C4-2B (cell line): ENCODE results near the gene ACAN.

Source experiments
- H3K27ac ChIP-seq: fragments of 450-650 bp; 2 replicates; pipeline ENCODE4 v1.5.1; 2017
- ZFX ChIP-seq: fragments of 450-650 bp; IDR thresholded peaks from 2 replicates; pipeline ENCODE4 v1.6.1; 2017
- TF ChIP-seq, protein P1 (sequence below): fragments of 450-650 bp; conservative IDR thresholded peaks from 2 replicates; pipeline ENCODE4 v1.5.1; 2017; ENCODE audit warnings: mild to moderate bottlenecking

The ACAN gene

GRCh38 chr15:88803241-88803919 is at the start of gene ACAN:
Gene ACAN (plus strand): TSS chr15:88803436. CDS start chr15:88836207, 32,771 bp downstream.
- H3K27ac ChIP-seq: no peak within 1 kb of the TSS
- TF ChIP-seq ZFX: no peak
- TF ChIP-seq, protein P1, sequence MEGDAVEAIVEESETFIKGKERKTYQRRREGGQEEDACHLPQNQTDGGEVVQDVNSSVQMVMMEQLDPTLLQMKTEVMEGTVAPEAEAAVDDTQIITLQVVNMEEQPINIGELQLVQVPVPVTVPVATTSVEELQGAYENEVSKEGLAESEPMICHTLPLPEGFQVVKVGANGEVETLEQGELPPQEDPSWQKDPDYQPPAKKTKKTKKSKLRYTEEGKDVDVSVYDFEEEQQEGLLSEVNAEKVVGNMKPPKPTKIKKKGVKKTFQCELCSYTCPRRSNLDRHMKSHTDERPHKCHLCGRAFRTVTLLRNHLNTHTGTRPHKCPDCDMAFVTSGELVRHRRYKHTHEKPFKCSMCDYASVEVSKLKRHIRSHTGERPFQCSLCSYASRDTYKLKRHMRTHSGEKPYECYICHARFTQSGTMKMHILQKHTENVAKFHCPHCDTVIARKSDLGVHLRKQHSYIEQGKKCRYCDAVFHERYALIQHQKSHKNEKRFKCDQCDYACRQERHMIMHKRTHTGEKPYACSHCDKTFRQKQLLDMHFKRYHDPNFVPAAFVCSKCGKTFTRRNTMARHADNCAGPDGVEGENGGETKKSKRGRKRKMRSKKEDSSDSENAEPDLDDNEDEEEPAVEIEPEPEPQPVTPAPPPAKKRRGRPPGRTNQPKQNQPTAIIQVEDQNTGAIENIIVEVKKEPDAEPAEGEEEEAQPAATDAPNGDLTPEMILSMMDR: no peak

DNA sequence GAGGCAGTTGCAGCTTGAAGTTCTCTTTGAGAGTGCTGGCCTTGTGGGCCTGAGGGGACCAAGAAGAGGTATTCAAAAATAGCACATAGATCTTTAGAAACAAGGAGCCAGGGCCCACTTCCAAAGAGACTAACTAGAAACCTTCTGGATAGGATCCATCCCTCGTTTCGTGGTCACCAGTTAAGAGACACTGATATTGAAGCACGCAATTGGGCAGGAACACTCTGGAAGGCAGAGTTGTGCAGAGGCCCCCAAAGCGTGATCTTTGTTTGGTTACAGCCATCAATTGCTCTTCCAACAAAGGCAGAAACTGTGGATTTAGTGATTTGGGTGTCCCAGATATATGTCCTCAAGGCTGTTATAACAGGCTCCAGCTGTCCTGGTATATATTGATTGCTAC is 46.7 kb upstream of the ACAN start:
- no peak for TF ChIP-seq ZFX
- TF ChIP-seq, protein P1: no peak
- H3K27ac ChIP-seq: no peak overlapping the region

- TF ChIP-seq, protein P1: no peak
- no peak for TF ChIP-seq ZFX
- H3K27ac ChIP-seq: no peak overlapping the region
Observed at GRCh38 chr15:88756921-88757320, 46.3 kb upstream of the ACAN start.

DNA sequence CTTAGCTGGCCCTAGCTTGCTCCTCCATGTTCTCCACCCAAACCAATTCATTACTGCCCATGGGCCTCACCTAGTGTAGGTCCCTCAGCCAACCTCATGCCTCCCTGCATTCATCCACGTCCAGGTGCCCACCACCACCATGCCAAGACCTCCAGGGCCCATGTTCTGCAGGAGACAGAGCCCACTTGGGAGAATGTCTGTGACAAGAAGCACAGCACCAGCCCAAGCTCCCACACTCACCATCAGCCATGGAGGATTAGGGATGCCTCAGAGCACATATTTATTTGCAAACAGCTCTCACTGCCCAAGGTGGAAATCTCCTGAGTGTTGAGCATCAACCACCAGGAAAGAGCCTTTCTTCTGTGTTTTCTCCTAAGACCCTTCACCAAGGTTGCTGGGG is 43.4 kb upstream of the ACAN start:
- TF ChIP-seq, protein P1: no peak
- no peak for TF ChIP-seq ZFX
- no peak overlapping the region for H3K27ac ChIP-seq

- TF ChIP-seq, protein P1: no peak
- no peak for TF ChIP-seq ZFX
- no peak overlapping the region for H3K27ac ChIP-seq
Observed at GRCh38 chr15:88764448-88764847, 38.8 kb upstream of the ACAN start.

DNA sequence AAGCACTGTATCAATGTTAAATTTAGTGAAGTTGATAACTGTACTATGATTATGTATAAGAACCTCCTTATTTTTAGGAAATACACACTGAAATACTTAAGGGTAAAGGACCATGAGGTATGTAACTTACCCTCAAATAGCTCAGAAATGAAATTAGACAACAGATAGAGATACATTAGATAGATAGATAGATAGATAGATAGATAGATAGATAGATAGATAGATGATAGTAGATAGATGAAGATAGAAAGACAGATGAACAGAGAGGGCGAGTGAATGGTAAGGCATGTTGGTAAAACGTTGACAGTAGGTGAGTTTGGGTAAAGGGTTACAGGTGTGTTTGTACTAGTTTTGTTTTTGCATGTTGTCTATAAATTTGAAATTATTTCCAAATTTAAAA is 38.0 kb upstream of the ACAN start:
- TF ChIP-seq, protein P1: no peak
- no peak overlapping the region for H3K27ac ChIP-seq

- no peak overlapping the region for H3K27ac ChIP-seq
- no peak for TF ChIP-seq ZFX
- TF ChIP-seq, protein P1: no peak
Observed at GRCh38 chr15:88769161-88769971, 33.9 kb upstream of the ACAN start.
